ENCODE results near the gene IGFBP5.

IGFBP5 gene

DNA sequence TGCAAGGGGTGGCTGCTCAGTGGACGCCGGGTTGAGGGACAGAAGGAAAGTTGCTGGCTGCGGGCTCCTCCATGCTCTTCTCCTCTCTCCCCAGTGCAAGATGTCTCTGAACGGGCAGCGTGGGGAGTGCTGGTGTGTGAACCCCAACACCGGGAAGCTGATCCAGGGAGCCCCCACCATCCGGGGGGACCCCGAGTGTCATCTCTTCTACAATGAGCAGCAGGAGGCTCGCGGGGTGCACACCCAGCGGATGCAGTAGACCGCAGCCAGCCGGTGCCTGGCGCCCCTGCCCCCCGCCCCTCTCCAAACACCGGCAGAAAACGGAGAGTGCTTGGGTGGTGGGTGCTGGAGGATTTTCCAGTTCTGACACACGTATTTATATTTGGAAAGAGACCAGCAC lies 31.5 kb downstream of the IGFBP5 start:
- Histone ChIP-seq H2AFZ (ENCODE audit: low read depth, low read length, severe bottlenecking) (no peak overlapping the region), H3K27ac (ENCODE audit: low read depth, low read length) (no peak overlapping the region), H4K20me1 (ENCODE audit: low read depth, low read length) (no peaks in the 10 kb centered on the region), H3K4me2 (ENCODE audit: low read depth, low read length, poor library complexity, severe bottlenecking) (no peak overlapping the region), H3K9me2 (replicated peaks; ENCODE audit: insufficient read depth, low read length) (no peaks in the 10 kb centered on the region), H3K9ac (ENCODE audit: low read length) (no peak overlapping the region), H3K36me3 (ENCODE audit: low read length) (no peaks in the 10 kb centered on the region), H3K9me3 (ENCODE audit: insufficient read depth, low read length) (no peaks in the 10 kb centered on the region), H3K4me3 (ENCODE audit: insufficient read depth, low read length, poor library complexity, severe bottlenecking) (no peak overlapping the region), H3K27me3 (ENCODE audit: low read length) (no peaks in the 10 kb centered on the region), H3F3A (ENCODE audit: insufficient read depth) (no peaks in the 10 kb centered on the region), H3K79me2 (ENCODE audit: insufficient read depth, low read length) (no peaks in the 10 kb centered on the region)
- TF ChIP-seq, protein P1, sequence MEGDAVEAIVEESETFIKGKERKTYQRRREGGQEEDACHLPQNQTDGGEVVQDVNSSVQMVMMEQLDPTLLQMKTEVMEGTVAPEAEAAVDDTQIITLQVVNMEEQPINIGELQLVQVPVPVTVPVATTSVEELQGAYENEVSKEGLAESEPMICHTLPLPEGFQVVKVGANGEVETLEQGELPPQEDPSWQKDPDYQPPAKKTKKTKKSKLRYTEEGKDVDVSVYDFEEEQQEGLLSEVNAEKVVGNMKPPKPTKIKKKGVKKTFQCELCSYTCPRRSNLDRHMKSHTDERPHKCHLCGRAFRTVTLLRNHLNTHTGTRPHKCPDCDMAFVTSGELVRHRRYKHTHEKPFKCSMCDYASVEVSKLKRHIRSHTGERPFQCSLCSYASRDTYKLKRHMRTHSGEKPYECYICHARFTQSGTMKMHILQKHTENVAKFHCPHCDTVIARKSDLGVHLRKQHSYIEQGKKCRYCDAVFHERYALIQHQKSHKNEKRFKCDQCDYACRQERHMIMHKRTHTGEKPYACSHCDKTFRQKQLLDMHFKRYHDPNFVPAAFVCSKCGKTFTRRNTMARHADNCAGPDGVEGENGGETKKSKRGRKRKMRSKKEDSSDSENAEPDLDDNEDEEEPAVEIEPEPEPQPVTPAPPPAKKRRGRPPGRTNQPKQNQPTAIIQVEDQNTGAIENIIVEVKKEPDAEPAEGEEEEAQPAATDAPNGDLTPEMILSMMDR (IDR thresholded peaks at IDR 0.05; ENCODE audit: insufficient read depth, low read length, poor library complexity, severe bottlenecking) = no peak
- no peak for TF ChIP-seq EZH2phosphoT487 (conservative IDR thresholded peaks at IDR 0.05; ENCODE audit: low read length)

DNA sequence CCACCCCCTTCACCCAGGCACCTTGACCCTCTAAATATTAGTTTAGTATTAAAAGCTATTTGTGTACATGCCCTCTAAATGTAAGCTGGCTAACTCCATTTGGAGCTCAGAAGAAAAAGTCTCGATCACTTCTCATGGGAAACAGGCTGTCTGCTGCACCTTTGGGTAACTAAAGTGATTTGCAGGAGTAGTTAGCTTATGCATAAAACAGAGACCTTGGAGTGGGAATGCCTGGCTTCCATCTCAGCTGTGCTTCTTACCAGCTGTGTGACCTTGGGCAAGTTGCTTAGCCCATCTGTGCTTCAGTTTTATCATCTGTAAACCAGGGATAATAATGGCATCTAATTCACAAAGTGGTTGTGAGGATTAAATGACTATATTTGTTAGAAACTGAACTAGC lies 32.2 kb downstream of the IGFBP5 start:
- H3K27me3 ChIP-seq (ENCODE audit: low read length) = no peaks in the 10 kb centered on the region
- TF ChIP-seq, protein P1 (IDR thresholded peaks at IDR 0.05; ENCODE audit: insufficient read depth, low read length, poor library complexity, severe bottlenecking) = no peak
- no peaks in the 10 kb centered on the region for H3K9me2 ChIP-seq (replicated peaks; ENCODE audit: insufficient read depth, low read length)
- H3K4me3 ChIP-seq (ENCODE audit: insufficient read depth, low read length, poor library complexity, severe bottlenecking) = no peak overlapping the region
- no peak overlapping the region for H3K9ac ChIP-seq (ENCODE audit: low read length)
- no peaks in the 10 kb centered on the region for H3K79me2 ChIP-seq (ENCODE audit: insufficient read depth, low read length)
- H3K36me3 ChIP-seq (ENCODE audit: low read length) = no peaks in the 10 kb centered on the region
- H2AFZ ChIP-seq (ENCODE audit: low read depth, low read length, severe bottlenecking) = no peak overlapping the region
- no peak overlapping the region for H3K4me2 ChIP-seq (ENCODE audit: low read depth, low read length, poor library complexity, severe bottlenecking)
- no peak overlapping the region for H3K27ac ChIP-seq (ENCODE audit: low read depth, low read length)
- no peaks in the 10 kb centered on the region for H3K9me3 ChIP-seq (ENCODE audit: insufficient read depth, low read length)
- no peaks in the 10 kb centered on the region for H3F3A ChIP-seq (ENCODE audit: insufficient read depth)
- H4K20me1 ChIP-seq (ENCODE audit: low read depth, low read length) = no peaks in the 10 kb centered on the region

DNA sequence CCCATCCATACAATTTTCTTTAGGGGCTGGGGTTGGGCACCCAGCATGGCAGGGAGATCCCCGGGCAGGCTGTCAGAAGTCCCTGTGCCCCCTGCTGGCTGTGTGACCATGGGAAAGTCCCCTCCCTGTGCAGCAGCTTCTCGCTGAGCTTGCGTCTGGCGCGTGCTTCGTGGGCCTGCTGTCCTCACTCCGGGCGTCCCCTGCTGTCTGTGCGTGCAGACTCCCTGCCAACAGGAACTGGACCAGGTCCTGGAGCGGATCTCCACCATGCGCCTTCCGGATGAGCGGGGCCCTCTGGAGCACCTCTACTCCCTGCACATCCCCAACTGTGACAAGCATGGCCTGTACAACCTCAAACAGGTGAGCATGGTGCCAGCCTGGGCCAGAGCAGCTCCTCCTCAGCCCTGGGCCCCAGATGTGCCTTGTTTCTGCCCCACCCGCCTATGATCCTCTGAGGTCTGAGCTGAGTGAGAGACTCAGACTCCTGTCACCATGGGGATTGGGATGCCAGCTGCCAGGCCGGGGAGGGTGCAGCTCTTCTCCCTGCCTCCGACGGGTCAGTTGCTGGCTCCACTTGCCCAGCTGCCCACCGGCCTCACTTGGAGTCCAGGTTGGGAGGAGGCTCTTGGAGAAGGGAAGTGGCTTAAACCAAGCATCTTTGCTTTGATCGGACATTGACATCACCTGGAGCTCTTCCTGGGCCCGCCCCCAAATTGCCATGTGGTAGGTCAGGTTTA lies 33.5 kb downstream of the IGFBP5 start:
- Histone ChIP-seq H3K9ac (ENCODE audit: low read length) (no peak overlapping the region), H3K79me2 (ENCODE audit: insufficient read depth, low read length) (no peaks in the 10 kb centered on the region), H3K36me3 (ENCODE audit: low read length) (no peaks in the 10 kb centered on the region), H3K9me3 (ENCODE audit: insufficient read depth, low read length) (no peaks in the 10 kb centered on the region), H4K20me1 (ENCODE audit: low read depth, low read length) (no peaks in the 10 kb centered on the region), H3K27me3 (ENCODE audit: low read length) (no peaks in the 10 kb centered on the region), H3K4me3 (ENCODE audit: insufficient read depth, low read length, poor library complexity, severe bottlenecking) (no peak overlapping the region), H2AFZ (ENCODE audit: low read depth, low read length, severe bottlenecking) (no peak overlapping the region), H3K9me2 (replicated peaks; ENCODE audit: insufficient read depth, low read length) (no peaks in the 10 kb centered on the region), H3F3A (ENCODE audit: insufficient read depth) (no peaks in the 10 kb centered on the region), H3K27ac (ENCODE audit: low read depth, low read length) (no peak overlapping the region), H3K4me2 (ENCODE audit: low read depth, low read length, poor library complexity, severe bottlenecking) (no peak overlapping the region)
- TF ChIP-seq EZH2phosphoT487 (conservative IDR thresholded peaks at IDR 0.05; ENCODE audit: low read length) = no peak
- TF ChIP-seq, protein P1 (IDR thresholded peaks at IDR 0.05; ENCODE audit: insufficient read depth, low read length, poor library complexity, severe bottlenecking) = no peak
